Activated naive CD8-positive, alpha-beta T cell (primary cell): ENCODE results near the gene CDC25B.
"Not testable (repeated sequence)": the region's sequence is repeated elsewhere in the genome, so short reads cannot be mapped to it uniquely, and the experiment has no call there.

Source experiments
- H3K27ac Mint-ChIP-seq: one replicate; pipeline ENCODE4 v1.8.0; 2021; ENCODE audit warnings: mixed read lengths
- H3K27me3 Mint-ChIP-seq: one replicate; pipeline ENCODE4 v1.8.0; 2021; ENCODE audit warnings: mixed read lengths
- H3K36me3 Mint-ChIP-seq: one replicate; pipeline ENCODE4 v1.8.0; 2021; ENCODE audit warnings: mixed read lengths
- H3K4me1 Mint-ChIP-seq: one replicate; pipeline ENCODE4 v1.8.0; 2021; ENCODE audit warnings: low read depth, mixed read lengths
- H3K4me3 Mint-ChIP-seq: one replicate; pipeline ENCODE4 v1.8.0; 2021; ENCODE audit warnings: mild to moderate bottlenecking, mixed read lengths
- H3K9me3 Mint-ChIP-seq: one replicate; pipeline ENCODE4 v1.8.0; 2021; ENCODE audit warnings: low read depth, mixed read lengths

CDC25B gene

DNA sequence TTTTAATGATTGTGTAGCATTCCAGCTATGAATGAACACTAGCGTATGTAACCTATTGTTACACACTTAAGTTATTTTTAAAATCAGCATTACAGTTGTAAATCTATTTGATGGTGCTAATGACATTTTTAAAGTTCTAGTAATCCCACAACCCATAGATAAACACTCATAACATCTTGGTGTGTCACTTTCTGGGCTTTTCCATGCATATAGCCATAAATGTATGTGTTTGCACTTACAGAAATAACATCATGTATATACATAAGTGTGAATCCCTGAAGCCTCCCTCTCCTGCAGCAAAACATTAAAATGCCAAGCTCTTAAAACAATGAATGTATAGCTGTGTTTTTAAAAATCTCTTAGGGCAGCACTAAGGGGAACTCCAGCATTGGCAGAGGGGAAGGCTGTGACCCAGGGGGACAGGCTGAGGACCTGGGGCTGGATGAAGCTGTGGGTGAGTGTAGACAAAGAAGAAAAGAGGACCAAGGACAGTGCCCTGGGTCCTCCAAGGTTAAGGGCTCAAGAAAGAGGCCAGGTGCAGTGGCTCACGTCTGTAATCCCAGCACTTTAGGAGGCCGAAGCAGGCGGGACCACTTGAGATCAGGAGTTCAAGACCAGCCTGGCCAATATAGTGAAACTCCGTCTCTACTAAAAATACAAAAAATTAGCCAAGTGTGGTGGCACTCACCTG, 8.6 kb upstream of the CDC25B start:
- Mint-ChIP-seq H3K4me1 (peaks cover 27% of the 10 kb centered on the region), H3K4me3 (peak overlapping the region; percentile 71), H3K27me3 (no peaks in the 10 kb centered on the region), H3K9me3 (no peaks in the 10 kb centered on the region), H3K36me3 (no peaks in the 10 kb centered on the region), H3K27ac (peak overlapping the region; percentile 58)

DNA sequence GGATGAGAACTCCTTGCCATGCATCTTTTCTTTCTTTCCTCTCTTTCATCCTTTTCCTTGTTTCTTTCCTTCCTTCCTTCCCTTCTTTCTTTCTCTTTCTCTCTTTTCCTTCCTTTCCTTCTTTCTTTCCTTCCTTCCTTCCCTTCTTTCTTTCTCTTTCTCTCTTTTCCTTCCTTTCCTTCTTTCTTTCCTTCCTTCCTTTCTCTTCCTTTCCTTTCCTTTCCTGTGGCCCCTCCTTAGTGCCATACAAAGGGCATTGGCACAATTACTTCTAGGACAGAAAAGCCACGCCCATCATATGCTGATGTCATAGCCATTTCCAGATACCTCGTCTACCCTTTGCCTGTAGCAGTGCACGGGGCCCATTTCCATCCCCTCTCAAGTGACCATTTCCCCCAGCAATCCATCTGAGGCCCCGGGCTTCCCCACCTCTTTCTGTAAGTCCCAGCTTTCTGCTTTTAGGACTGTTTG, 7.4 kb upstream of the CDC25B start:
- Mint-ChIP-seq H3K36me3 (no peaks in the 10 kb centered on the region), H3K27ac (no peak overlapping the region), H3K4me3 (peak overlapping the region; percentile 42), H3K27me3 (no peaks in the 10 kb centered on the region), H3K4me1 (peaks cover 19% of the 10 kb centered on the region), H3K9me3 (no peaks in the 10 kb centered on the region)

DNA sequence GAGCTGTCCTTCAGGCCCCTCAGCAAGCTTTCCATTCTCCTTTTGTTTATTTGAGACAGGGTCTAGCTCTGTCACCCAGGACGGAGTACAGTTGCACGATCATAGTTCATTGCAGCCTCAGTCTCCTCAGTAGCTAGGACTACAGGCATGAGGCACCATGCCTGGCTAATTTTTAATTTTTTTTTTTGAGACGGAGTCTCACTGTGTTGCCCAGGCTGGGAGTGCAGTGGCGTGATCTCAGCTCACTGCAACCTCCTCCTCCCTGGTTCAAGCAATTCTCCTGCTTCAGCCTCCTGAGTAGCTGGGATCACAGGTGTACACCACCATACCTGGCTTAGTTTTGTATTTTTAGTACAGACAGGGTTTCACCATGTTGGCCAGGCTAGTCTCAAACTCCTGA, 6.9 kb upstream of the CDC25B start:
- H3K27ac Mint-ChIP-seq, result not testable (repeated sequence)

DNA sequence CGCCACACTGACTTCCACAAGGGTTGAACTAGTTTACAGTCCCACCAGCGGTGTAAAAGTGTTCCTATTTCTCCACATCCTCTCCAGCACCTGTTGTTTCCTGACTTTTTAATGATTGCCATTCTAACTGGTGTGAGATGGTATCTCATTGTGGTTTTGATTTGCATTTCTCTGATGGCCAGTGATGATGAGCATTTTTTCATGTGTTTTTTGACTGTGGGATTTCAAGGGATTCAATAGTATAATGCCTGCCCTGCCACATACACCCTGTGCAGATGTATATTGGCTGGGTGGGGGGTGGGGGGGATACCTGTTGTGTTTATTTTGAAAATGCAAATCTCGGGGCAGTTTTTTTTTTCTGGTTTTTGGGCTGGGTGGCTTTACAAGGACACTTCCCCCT, 1.9 kb upstream of the CDC25B start:
- not testable (repeated sequence) for H3K36me3 Mint-ChIP-seq, H3K27me3 Mint-ChIP-seq, H3K9me3 Mint-ChIP-seq, H3K4me3 Mint-ChIP-seq
- peak overlapping the region; percentile 46 for H3K27ac Mint-ChIP-seq
- peaks cover 32% of the 10 kb centered on the region for H3K4me1 Mint-ChIP-seq

More for the DNA sequence above, 6.9 kb upstream of the CDC25B start:
- not testable (repeated sequence) for H3K36me3 Mint-ChIP-seq, H3K9me3 Mint-ChIP-seq, H3K4me3 Mint-ChIP-seq, H3K27me3 Mint-ChIP-seq
- peaks cover 19% of the 10 kb centered on the region for H3K4me1 Mint-ChIP-seq

DNA sequence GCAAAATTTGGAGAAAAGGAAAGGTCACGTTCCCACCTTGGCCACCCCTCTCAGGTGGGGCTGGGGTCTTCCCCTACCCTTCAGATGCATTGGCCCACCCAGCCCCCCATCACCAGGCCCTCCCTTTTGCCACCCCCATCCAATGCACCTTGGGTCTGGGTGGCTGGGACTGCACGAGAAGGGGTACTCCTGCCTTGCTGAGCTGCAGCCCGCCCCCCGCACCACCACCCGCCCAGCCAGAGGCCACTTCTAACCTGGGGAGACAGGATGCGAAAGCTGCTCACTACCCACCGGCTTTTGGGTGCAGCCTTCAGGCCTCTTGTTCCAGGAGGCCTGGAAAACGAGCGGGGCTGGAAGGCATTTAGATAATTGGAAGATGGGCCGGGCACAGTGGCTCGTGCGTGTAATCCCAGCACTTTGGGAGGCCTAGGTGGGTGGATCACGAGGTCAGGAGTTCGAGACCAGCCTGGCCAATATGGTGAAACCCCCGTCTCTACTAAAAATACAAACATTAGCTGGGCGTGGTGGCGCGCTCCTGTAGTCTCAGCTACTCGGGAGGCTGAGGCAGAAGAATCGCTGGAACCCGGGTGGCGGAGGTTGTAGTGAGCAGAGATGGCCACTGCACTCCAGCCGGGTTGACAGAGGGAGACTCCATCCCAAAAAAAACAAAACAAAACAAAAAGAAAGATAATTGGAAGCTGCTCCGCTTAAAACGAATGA, 1.2 kb upstream of the CDC25B start:
- H3K36me3 Mint-ChIP-seq, result no peaks in the 10 kb centered on the region

DNA sequence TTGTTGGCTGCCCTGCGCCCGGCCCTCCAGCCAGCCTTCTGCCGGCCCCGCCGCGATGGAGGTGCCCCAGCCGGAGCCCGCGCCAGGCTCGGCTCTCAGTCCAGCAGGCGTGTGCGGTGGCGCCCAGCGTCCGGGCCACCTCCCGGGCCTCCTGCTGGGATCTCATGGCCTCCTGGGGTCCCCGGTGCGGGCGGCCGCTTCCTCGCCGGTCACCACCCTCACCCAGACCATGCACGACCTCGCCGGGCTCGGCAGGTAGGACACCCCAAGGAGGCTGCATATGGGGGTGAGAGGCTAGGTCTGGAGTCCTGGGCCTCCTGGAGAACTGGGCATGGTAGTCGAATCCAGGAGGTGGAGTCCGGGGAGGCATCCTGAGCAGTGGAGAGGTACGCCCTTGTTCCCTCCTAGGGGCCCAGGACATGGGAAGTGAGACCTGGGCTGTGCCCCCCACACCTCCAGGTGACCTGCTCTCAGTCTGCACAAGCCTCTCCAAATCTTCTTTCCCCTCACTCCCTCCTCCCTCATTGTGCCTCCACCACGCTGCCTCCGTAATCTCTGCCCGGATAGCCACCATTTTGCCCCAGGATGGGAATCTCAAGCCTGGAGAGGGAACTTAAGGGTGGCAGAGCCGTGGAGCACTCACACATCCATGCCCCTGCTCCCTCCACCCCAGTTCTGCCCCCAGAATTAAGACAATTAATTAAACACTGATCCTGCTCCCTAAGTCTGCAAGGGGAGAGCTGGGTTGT, 541 bp downstream of the CDC25B start:
- Mint-ChIP-seq H3K4me3 (peak overlapping the region; percentile 90), H3K27ac (peak overlapping the region; percentile 92), H3K4me1 (peaks cover 55% of the 10 kb centered on the region), H3K36me3 (peaks cover 2% of the 10 kb centered on the region), H3K9me3 (no peaks in the 10 kb centered on the region), H3K27me3 (no peaks in the 10 kb centered on the region)

More for the DNA sequence above, 1.2 kb upstream of the CDC25B start:
- Mint-ChIP-seq H3K27ac (peak overlapping the region; percentile 94), H3K4me1 (peaks cover 39% of the 10 kb centered on the region), H3K27me3 (no peaks in the 10 kb centered on the region), H3K9me3 (no peaks in the 10 kb centered on the region), H3K4me3 (peak overlapping the region; percentile 91)

DNA sequence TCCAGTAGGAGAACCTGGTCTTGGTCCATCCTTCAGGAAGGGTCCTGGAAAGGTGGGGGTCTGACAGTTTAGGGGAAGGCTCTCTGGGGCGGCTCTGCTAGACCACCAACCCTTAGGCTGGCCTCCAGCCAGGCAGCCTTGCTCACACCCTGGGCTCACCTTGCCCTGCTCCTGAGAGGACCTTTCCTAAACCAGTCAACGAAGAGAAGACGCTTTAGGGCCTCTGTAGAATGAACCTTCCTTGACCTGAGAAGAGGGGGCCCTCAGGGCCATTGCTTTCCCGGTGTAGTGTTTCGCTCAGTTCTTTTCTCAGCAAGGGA, 1.1 kb downstream of the CDC25B start:
- peaks cover 55% of the 10 kb centered on the region for H3K4me1 Mint-ChIP-seq
- H3K36me3 Mint-ChIP-seq, result peaks cover 2% of the 10 kb centered on the region
- H3K27me3 Mint-ChIP-seq, result no peaks in the 10 kb centered on the region
- no peaks in the 10 kb centered on the region for H3K9me3 Mint-ChIP-seq
- peak overlapping the region; percentile 90 for H3K4me3 Mint-ChIP-seq
- peak overlapping the region; percentile 92 for H3K27ac Mint-ChIP-seq

DNA sequence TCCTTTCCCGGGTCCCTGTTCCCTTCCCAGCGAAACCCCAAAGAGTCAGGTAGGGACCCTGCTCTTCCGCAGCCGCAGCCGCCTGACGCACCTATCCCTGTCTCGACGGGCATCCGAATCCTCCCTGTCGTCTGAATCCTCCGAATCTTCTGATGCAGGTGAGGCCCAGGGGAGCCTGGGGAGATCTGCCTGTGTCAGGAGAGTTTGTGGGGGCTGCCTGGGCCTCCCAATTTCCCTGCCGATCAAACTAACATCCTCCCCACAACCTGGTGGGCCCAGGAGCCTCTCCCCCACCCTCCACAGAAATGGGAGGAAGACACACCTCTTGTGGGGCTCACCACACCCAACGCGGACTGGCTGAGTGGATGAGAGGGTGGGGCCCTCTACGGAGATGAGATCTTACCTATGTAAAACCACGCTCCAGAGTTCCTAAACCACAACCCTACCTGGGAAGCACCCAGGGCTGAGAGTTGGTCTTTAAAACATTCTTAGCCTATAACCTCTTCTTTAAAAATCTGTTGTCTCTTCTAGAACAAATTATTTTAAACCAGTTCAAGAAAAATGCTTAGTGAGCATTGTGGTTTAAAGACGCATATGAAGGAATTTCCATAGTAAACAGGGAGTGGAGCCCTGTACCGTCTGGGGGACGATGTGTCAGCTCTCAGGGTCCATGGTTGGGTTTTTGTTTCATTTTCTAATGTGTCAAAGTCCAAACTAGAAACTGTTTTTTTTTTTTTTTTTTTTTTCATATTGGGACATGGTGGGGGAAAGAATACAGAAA, 1.7 kb downstream of the CDC25B start:
- Mint-ChIP-seq H3K36me3 (peaks cover 4% of the 10 kb centered on the region), H3K4me1 (peaks cover 60% of the 10 kb centered on the region), H3K27ac (peak overlapping the region; percentile 92), H3K4me3 (peak overlapping the region; percentile 90), H3K9me3 (no peaks in the 10 kb centered on the region), H3K27me3 (no peaks in the 10 kb centered on the region)

DNA sequence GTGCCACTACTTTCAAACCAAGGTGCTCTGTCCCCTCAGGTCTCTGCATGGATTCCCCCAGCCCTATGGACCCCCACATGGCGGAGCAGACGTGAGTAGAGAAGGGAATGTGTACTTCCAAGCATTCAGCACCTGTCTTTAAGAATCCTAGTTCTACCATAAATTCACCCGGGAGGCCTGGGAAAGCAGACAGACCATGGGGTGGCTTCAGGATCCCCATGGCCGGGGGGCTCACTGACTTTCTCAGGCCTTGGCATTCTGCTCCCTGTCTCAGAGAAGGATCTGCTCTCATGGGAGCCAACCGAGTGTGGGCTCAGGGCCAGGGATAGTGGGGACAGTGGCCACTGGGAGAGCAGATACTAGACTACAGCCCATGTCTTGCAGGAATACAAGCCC, 2.3 kb downstream of the CDC25B start:
- Mint-ChIP-seq H3K4me3 (peak overlapping the region; percentile 90), H3K4me1 (peaks cover 62% of the 10 kb centered on the region), H3K9me3 (no peaks in the 10 kb centered on the region), H3K36me3 (peaks cover 7% of the 10 kb centered on the region), H3K27ac (peak overlapping the region; percentile 92), H3K27me3 (no peaks in the 10 kb centered on the region)

DNA sequence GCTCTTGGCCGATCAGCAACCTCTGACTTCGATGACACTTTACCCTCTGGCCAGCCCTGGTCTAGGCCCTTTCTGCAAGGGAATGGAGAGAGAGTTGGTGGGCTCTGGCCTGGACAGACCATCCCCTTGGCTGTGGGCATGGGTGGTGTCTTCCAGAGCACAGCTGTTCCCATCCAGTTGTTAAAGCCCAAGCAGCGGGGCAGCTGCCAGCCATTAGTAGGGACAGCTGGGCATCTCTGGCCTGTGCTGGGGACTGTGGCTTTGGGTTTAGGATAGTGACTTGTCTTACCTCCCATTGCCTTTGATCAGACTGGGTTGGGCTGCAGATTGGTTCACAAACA, 2.8 kb downstream of the CDC25B start:
- no peaks in the 10 kb centered on the region for H3K9me3 Mint-ChIP-seq
- H3K36me3 Mint-ChIP-seq, result peaks cover 10% of the 10 kb centered on the region
- H3K4me1 Mint-ChIP-seq, result peaks cover 66% of the 10 kb centered on the region
- H3K27ac Mint-ChIP-seq, result peak overlapping the region; percentile 92
- no peaks in the 10 kb centered on the region for H3K27me3 Mint-ChIP-seq
- H3K4me3 Mint-ChIP-seq, result peak overlapping the region; percentile 90

DNA sequence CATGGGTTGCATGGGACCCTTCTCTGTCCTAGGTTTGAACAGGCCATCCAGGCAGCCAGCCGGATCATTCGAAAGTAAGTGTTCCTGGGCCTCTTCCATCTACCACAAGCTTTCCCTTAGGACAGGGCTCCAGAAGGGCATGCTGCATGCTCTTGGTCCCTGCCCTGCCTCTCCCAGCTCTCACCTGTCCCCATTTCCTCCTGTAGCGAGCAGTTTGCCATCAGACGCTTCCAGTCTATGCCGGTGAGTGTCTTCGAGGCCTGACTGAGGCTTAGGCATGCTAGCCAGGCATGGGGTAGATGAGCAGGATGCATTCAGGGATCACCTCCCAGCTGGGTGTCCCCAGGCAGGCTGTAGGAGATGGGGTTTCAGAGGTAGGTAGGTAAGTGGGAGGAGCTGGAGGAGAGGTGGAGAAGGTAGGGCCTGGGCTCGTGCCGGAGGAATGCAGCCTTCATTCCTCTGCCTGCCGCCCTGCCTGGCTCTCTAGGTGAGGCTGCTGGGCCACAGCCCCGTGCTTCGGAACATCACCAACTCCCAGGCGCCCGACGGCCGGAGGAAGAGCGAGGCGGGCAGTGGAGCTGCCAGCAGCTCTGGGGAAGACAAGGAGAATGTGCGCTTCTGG, 4.3 kb downstream of the CDC25B start:
- Mint-ChIP-seq H3K36me3 (peaks cover 10% of the 10 kb centered on the region), H3K4me3 (peak overlapping the region; percentile 40), H3K9me3 (no peaks in the 10 kb centered on the region), H3K27me3 (no peaks in the 10 kb centered on the region), H3K27ac (peak overlapping the region; percentile 92), H3K4me1 (peaks cover 73% of the 10 kb centered on the region)

DNA sequence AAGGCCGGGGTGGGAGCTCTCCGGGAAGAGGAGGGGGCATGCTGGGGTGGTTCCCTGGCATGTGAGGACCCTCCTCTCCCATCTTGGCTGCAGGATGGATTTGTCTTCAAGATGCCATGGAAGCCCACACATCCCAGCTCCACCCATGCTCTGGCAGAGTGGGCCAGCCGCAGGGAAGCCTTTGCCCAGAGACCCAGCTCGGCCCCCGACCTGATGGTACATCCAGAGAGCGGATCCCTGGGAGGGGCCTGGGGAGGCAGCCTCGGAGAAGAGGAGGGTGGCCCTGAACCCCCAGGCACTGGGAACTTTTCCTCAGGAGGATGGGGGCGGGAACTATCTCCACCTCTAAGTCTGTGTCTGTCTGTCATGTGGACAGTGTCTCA, 4.8 kb downstream of the CDC25B start:
- no peaks in the 10 kb centered on the region for H3K9me3 Mint-ChIP-seq
- H3K4me3 Mint-ChIP-seq, result no peak overlapping the region
- H3K27ac Mint-ChIP-seq, result peak overlapping the region; percentile 92
- peaks cover 14% of the 10 kb centered on the region for H3K36me3 Mint-ChIP-seq
- H3K27me3 Mint-ChIP-seq, result no peaks in the 10 kb centered on the region
- peaks cover 75% of the 10 kb centered on the region for H3K4me1 Mint-ChIP-seq

DNA sequence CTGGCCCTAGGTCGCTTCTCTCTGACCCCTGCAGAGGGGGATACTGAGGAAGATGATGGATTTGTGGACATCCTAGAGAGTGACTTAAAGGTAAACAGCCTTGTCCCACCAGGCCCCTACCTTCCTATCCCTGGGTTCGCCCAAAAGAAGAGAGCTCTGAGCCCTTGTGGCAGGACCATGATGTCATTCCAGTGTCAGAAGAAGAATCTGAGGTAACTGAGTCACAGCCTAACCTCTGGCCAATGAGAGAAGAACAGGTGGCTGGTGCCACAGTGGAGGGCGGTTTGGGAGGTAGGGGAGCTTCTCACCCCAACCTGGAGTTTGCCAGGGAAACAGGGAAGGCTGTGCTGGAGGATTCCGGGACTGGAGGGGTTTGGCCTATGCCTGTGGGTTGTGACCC, 5.2 kb downstream of the CDC25B start:
- Mint-ChIP-seq H3K9me3 (no peaks in the 10 kb centered on the region), H3K36me3 (peaks cover 14% of the 10 kb centered on the region), H3K4me3 (no peak overlapping the region), H3K27me3 (no peaks in the 10 kb centered on the region), H3K27ac (peak overlapping the region; percentile 78), H3K4me1 (peaks cover 78% of the 10 kb centered on the region)

DNA sequence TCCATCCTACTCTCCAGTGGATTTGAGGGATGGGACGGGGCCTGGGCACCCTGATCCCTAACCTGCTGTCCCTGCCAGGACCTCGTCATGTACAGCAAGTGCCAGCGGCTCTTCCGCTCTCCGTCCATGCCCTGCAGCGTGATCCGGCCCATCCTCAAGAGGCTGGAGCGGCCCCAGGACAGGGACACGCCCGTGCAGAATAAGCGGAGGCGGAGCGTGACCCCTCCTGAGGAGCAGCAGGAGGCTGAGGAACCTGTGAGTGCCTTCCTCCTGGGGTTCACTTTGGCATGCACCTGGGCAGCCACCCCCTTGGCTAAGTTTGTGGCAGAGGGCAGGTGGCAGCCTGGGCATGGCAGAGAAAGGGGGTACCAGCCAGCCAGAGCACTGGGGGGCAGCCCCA, 5.7 kb downstream of the CDC25B start:
- Mint-ChIP-seq H3K27ac (no peak overlapping the region), H3K27me3 (no peaks in the 10 kb centered on the region), H3K36me3 (peaks cover 16% of the 10 kb centered on the region), H3K4me3 (no peak overlapping the region), H3K9me3 (no peaks in the 10 kb centered on the region), H3K4me1 (peaks cover 79% of the 10 kb centered on the region)
